Coronary artery (tissue), 2 donors: ENCODE data around the gene BEST2.

Experiments used
- DNase-seq: peaks from one replicate; pipeline ENCODE4 v3.0.0-alpha.2; 2017; ENCODE audit warnings: low spot score
- H3K27ac ChIP-seq, 2 donors: fragments of 200-600 bp; sonication (generic); one replicate each; pipeline ENCODE4 v1.5.1; 2016 to 2019
- H3K4me3 ChIP-seq: fragments of 200-600 bp; sonication (generic); 2 replicates; pipeline ENCODE4 v1.5.1; 2016; ENCODE audit warnings: mild to moderate bottlenecking, moderate library complexity
- TF ChIP-seq, protein P1 (sequence below): fragments of 200-600 bp; sonication (generic); IDR thresholded peaks from one replicate; pipeline ENCODE4 v1.5.1; 2019; ENCODE audit warnings: antibody characterized with exemption

BEST2 gene

DNA sequence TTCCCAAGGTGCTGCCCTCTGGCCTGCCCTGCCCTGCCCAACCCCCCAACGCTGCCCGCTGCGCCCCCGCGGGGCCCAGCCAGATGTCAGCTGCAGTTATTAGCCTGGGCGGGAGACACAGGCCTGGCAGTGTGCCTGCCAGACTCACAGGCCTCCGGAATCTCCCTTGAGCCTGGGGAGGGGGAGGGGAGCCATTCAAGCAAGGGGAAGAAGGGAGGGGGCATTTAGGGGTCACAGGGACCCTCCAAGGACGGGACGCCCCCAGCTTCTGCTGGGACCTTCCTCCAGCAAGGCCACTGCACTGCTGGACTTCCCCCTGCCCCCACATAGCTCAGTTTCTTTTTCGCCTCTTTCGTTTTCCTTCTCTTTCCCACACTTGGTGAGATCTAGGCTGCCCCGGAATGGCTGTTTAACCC is 37.1 kb downstream of the BEST2 start:
- DNase-seq = peak; percentile 90
- TF ChIP-seq, protein P1, sequence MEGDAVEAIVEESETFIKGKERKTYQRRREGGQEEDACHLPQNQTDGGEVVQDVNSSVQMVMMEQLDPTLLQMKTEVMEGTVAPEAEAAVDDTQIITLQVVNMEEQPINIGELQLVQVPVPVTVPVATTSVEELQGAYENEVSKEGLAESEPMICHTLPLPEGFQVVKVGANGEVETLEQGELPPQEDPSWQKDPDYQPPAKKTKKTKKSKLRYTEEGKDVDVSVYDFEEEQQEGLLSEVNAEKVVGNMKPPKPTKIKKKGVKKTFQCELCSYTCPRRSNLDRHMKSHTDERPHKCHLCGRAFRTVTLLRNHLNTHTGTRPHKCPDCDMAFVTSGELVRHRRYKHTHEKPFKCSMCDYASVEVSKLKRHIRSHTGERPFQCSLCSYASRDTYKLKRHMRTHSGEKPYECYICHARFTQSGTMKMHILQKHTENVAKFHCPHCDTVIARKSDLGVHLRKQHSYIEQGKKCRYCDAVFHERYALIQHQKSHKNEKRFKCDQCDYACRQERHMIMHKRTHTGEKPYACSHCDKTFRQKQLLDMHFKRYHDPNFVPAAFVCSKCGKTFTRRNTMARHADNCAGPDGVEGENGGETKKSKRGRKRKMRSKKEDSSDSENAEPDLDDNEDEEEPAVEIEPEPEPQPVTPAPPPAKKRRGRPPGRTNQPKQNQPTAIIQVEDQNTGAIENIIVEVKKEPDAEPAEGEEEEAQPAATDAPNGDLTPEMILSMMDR = no peak
- Histone ChIP-seq H3K4me3 (peak overlapping the region; percentile 97), H3K27ac (peak overlapping the region; percentile 97 to 99)

DNA sequence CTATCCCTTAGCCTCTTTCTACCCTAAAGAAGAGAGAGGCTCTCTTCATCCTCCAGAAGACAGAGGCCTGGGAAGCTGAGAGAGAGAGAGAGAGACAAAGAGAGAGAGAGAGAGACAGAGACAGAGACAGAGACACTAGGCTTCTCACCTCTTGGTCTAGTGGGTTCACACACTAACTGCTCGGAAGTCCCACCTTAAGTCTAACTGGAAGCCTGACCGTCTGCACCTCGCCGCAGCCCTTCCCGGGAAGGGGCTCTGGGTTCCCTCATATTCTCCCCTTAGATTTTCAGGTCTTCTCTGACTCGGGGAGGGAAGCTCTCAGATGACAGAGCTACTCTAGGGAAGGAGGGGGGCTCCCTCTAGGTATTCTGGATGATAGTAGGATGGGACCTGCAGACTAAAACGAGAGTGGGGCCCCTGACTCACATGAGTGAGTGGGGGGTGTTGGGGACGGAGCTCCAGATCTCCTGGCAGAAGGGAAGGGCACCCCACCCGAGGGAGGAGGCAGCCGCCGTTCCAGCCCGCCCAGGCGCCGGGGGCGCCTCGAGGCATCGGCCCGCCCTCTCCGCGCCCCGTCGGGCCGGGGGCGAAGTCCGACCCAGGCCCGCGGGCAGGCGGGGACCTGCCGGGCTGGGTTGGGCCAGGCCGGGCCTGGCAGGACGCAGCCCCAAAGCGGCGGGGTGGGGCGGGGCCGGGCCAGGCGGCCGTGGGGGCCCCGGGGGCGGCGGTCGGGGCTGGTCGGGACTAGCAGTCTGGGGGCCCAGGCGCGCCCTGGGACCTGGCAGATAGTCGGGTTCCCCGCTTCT is 37.7 kb downstream of the BEST2 start:
- peak overlapping the region; percentile 97 for H3K4me3 ChIP-seq
- TF ChIP-seq, protein P1 = no peak
- peak overlapping the region; percentile 97 to 99 for H3K27ac ChIP-seq
- DNase-seq = no peak

DNA sequence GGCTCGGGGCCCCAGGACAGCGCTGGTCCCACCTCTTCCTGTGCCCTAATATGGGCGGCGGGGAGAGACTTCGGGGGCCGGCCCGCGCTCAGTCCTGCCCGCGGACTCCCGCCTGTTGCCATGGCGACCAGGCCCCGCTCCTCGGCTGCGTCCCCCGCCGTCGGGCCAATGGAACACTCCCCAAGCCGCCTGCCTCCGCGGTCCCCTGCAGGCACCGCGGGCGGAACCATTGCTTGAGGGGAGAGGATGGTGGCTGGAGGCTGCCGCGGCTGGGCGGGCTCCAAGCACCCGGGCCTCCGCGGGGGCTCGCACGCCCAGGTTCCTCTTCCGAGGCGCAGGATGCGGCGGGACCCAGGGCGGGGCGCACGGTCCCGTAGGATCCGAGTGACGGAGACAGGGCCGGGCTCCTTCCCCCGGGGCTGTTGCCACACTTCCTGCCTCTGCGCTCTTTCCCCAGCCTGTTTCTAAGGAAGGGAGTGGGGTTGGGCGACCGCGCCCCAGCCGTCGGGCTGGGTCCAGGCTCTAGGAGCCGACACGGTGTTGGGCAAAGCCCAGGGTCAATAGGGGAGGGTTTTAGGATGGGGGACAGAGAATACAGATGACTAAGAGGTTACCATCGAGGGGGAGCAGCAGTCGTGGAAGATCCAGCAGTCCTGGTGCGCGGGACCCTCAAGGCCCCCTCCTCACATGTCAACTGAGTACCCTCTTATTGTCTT is 38.5 kb downstream of the BEST2 start:
- Histone ChIP-seq H3K27ac (peak overlapping the region; percentile 97 to 99), H3K4me3 (peak overlapping the region; percentile 97)
- peak; percentile 99 for DNase-seq
- TF ChIP-seq, protein P1 = no peak

DNA sequence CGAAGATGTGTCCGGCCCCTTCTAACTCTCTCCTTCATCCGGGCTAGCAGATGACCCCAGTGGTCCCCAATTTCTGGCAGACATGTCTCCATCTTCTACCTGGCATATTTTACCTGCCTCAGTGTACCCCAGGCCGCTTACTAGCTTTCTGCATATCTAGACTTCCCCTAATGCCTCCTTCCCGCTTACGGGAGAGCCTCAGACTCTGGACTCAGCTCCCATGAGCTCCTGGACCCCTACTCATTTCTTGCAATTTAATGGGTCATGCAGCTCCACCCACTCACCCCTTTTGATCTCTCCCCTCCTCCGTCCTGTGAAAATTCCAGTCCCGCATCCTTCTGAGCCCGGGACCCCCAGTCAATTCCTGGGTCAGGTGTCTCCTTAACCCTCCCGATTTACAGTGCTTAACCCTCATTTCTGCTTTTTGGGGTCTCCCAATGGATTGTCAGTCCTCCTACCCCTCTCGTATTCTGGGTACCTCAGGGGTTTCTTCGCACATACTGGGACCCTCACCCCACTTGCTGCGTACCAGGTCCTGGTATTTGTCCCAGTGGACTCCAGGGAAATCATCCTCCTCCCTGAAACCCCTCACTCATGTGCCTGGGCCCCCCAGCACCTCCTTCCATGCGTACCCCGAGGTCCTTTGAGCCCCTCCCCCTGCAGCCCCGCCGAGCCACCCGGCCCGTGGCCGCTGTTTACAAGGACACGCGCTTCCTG is 39.2 kb downstream of the BEST2 start:
- no peak for DNase-seq
- Histone ChIP-seq H3K27ac (peak overlapping the region; percentile 97 to 99), H3K4me3 (peak overlapping the region; percentile 97)
- TF ChIP-seq, protein P1 = no peak

DNA sequence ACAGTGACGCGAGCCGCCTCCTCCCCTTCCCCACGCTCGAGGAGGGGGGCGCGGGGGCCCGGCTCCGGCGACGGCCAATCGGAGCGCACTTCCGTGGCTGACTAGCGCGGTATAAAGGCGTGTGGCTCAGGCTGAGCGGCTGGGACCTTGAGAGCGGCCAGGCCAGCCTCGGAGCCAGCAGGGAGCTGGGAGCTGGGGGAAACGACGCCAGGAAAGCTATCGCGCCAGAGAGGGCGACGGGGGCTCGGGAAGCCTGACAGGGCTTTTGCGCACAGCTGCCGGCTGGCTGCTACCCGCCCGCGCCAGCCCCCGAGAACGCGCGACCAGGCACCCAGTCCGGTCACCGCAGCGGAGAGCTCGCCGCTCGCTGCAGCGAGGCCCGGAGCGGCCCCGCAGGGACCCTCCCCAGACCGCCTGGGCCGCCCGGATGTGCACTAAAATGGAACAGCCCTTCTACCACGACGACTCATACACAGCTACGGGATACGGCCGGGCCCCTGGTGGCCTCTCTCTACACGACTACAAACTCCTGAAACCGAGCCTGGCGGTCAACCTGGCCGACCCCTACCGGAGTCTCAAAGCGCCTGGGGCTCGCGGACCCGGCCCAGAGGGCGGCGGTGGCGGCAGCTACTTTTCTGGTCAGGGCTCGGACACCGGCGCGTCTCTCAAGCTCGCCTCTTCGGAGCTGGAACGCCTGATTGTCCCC is 39.9 kb downstream of the BEST2 start, which contains the start of gene JUNB:
Gene JUNB, plus strand, starts transcription at position 142 of the 706 bp plus-strand sequence. Its CDS starts 286 bp downstream, at position 428.
- Histone ChIP-seq H3K4me3 (peak within 1 kb of the TSS; percentile 97), H3K27ac (peak within 1 kb of the TSS; percentile 97 to 99)
- TF ChIP-seq, protein P1 = no peak
- DNase-seq = peak; percentile 99

DNA sequence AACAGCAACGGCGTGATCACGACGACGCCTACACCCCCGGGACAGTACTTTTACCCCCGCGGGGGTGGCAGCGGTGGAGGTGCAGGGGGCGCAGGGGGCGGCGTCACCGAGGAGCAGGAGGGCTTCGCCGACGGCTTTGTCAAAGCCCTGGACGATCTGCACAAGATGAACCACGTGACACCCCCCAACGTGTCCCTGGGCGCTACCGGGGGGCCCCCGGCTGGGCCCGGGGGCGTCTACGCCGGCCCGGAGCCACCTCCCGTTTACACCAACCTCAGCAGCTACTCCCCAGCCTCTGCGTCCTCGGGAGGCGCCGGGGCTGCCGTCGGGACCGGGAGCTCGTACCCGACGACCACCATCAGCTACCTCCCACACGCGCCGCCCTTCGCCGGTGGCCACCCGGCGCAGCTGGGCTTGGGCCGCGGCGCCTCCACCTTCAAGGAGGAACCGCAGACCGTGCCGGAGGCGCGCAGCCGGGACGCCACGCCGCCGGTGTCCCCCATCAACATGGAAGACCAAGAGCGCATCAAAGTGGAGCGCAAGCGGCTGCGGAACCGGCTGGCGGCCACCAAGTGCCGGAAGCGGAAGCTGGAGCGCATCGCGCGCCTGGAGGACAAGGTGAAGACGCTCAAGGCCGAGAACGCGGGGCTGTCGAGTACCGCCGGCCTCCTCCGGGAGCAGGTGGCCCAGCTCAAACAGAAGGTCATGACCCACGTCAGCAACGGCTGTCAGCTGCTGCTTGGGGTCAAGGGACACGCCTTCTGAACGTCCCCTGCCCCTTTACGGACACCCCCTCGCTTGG is 40.7 kb downstream of the BEST2 start:
- DNase-seq = peak; percentile 85
- Histone ChIP-seq H3K27ac (peak overlapping the region; percentile 97 to 99), H3K4me3 (peak overlapping the region; percentile 97)
- TF ChIP-seq, protein P1 = no peak
